Nephron progenitor cell (in vitro differentiated cells): Measurements from ENCODE around the gene PPP1R3E.

Experiments used
- DNase-seq: peaks from one replicate; pipeline ENCODE4 v3.0.0; 2021
- H3K27ac Mint-ChIP-seq: 2 replicates; pipeline ENCODE4 v1.8.0; 2021; ENCODE audit warnings: mild to moderate bottlenecking, moderate library complexity, mixed read lengths
- H3K27me3 Mint-ChIP-seq: 2 replicates; pipeline ENCODE4 v1.8.0; 2021; ENCODE audit warnings: mild to moderate bottlenecking, low read depth, mixed read lengths; ENCODE audit not compliant: poor library complexity
- H3K36me3 Mint-ChIP-seq: 2 replicates; pipeline ENCODE4 v1.8.0; 2021; ENCODE audit warnings: low read depth, mixed read lengths
- H3K4me1 Mint-ChIP-seq: 2 replicates; pipeline ENCODE4 v1.8.0; 2021; ENCODE audit warnings: mixed read lengths
- H3K4me3 Mint-ChIP-seq: 2 replicates; pipeline ENCODE4 v1.8.0; 2021; ENCODE audit warnings: mild to moderate bottlenecking, moderate library complexity, mixed read lengths
- H3K9me3 Mint-ChIP-seq: 2 replicates; pipeline ENCODE4 v1.8.0; 2021; ENCODE audit warnings: mild to moderate bottlenecking, moderate library complexity, mixed read lengths
- TF ChIP-seq, protein P1 (sequence below): fragments of 200-600 bp; sonication (generic); IDR thresholded peaks from 2 replicates; pipeline ENCODE4 v1.5.0; 2021; ENCODE audit warnings: antibody characterized with exemption

PPP1R3E gene

DNA sequence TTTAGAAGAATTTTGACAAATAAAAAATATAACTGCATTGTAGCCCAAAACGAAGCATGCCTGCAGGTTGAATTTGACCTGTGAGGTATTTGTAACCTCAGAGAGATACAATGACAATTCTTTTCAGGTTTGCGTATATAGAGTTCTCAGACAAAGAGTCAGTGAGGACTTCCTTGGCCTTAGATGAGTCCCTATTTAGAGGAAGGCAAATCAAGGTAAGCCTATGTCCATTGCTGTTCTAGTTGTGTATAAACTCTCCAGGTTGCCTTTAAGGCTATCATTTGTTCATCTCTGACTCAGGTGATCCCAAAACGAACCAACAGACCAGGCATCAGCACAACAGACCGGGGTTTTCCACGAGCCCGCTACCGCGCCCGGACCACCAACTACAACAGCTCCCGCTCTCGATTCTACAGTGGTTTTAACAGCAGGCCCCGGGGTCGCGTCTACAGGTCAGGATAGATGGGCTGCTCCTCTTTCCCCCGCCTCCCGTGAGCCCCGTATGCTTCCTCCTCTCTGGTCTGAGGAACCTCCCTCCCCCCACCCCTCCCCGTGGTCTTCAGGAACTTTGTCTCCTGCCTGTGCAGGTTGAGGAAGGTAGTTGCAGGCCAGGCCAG is 21.3 kb upstream of the PPP1R3E start:
- no peaks in the 10 kb centered on the region for H3K27me3 Mint-ChIP-seq
- H3K4me1 Mint-ChIP-seq: peaks cover 54% of the 10 kb centered on the region
- TF ChIP-seq, protein P1, sequence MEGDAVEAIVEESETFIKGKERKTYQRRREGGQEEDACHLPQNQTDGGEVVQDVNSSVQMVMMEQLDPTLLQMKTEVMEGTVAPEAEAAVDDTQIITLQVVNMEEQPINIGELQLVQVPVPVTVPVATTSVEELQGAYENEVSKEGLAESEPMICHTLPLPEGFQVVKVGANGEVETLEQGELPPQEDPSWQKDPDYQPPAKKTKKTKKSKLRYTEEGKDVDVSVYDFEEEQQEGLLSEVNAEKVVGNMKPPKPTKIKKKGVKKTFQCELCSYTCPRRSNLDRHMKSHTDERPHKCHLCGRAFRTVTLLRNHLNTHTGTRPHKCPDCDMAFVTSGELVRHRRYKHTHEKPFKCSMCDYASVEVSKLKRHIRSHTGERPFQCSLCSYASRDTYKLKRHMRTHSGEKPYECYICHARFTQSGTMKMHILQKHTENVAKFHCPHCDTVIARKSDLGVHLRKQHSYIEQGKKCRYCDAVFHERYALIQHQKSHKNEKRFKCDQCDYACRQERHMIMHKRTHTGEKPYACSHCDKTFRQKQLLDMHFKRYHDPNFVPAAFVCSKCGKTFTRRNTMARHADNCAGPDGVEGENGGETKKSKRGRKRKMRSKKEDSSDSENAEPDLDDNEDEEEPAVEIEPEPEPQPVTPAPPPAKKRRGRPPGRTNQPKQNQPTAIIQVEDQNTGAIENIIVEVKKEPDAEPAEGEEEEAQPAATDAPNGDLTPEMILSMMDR: no peak
- H3K4me3 Mint-ChIP-seq: peak overlapping the region; percentile 52
- peaks cover 53% of the 10 kb centered on the region for H3K36me3 Mint-ChIP-seq
- peak overlapping the region; percentile 79 for H3K27ac Mint-ChIP-seq
- DNase-seq: no peak
- H3K9me3 Mint-ChIP-seq: no peaks in the 10 kb centered on the region

DNA sequence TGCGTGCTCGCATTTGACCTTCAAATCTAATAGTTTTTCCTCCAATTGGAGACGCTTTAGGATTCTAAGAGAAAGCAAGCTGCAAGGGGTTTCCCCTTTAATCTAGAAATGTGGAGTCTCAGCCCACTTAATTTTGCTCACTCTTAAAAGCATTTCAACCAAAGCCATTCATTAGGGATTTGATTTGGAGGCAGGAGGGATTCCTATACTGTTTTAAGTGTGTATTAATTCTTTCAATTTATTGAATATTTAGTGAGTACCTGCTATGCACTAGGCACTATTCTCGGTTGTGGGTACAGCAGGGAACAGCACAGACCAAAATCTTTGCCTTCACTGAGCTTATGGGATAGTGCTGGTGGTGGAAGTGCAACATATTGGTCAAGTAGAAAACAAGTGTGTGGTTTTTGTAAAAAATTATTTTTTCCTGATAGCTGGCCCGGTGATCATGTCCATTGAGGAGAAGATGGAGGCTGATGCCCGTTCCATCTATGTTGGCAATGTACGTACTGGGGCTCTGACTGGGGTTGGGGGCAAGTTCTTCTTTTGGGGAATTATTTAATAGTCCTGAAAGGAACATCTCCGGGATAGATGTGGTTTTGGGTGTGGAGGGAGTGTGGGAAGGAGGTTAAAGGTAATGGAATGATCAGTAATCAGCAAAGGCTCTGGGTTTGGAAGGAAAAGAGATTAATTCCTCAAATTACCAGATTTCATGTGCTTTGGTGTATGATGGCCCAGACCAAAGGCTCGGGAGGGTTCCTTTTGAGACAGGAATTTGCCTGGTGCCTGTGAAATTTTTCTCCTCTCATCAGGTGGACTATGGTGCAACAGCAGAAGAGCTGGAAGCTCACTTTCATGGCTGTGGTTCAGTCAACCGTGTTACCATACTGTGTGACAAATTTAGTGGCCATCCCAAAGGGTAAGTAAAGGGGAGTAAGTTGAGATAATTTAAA is 20.2 kb upstream of the PPP1R3E start:
- no peaks in the 10 kb centered on the region for H3K9me3 Mint-ChIP-seq

DNA sequence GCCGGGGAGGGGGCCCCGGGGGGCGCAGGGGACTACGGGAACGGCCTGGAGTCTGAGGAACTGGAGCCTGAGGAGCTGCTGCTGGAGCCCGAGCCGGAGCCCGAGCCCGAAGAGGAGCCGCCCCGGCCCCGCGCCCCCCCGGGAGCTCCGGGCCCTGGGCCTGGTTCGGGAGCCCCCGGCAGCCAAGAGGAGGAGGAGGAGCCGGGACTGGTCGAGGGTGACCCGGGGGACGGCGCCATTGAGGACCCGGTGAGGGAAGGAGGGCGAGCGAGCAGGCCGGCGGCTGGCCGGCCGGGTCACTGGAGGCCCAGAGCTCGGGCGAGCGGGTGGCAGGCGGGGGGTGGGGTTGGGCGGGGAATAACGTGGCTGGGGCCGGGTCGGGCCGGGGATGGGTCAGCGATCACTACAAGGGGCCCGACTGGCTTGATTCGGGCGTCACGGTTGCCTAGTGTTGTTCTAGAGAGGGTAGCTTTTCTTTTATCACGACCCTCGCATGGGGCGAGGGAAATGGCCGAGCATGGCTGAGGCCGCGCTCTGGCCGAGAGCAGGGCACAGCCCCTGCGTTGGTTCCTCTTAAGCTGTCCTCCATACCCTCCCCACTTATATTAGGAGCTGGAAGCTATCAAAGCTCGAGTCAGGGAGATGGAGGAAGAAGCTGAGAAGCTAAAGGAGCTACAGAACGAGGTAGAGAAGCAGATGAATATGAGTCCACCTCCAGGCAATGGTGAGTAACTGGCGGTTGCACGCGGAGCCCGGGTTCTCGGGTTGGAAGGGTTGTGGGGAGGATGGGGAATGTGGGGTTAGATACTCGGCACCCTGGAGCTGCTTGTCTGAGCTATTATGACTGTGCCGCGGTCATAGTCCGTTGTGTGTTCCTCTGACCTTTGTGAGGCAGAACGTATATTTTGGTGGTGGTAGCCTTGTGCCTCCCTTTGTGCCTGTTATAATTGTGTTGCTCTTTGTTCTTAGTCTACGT is 19.2 kb upstream of the PPP1R3E start:
- peak; percentile 60 for DNase-seq
- TF ChIP-seq, protein P1: no peak
- H3K27ac Mint-ChIP-seq: peak overlapping the region; percentile 97
- H3K4me1 Mint-ChIP-seq: peaks cover 54% of the 10 kb centered on the region
- no peaks in the 10 kb centered on the region for H3K27me3 Mint-ChIP-seq
- H3K36me3 Mint-ChIP-seq: peaks cover 56% of the 10 kb centered on the region
- H3K9me3 Mint-ChIP-seq: no peaks in the 10 kb centered on the region
- peak overlapping the region; percentile 90 for H3K4me3 Mint-ChIP-seq

More for the DNA sequence above, 20.2 kb upstream of the PPP1R3E start:
- Mint-ChIP-seq H3K27ac (peak overlapping the region; percentile 97), H3K36me3 (peaks cover 53% of the 10 kb centered on the region), H3K27me3 (no peaks in the 10 kb centered on the region), H3K4me1 (peaks cover 54% of the 10 kb centered on the region), H3K4me3 (peak overlapping the region; percentile 90)
- TF ChIP-seq, protein P1: no peak
- DNase-seq: no peak

DNA sequence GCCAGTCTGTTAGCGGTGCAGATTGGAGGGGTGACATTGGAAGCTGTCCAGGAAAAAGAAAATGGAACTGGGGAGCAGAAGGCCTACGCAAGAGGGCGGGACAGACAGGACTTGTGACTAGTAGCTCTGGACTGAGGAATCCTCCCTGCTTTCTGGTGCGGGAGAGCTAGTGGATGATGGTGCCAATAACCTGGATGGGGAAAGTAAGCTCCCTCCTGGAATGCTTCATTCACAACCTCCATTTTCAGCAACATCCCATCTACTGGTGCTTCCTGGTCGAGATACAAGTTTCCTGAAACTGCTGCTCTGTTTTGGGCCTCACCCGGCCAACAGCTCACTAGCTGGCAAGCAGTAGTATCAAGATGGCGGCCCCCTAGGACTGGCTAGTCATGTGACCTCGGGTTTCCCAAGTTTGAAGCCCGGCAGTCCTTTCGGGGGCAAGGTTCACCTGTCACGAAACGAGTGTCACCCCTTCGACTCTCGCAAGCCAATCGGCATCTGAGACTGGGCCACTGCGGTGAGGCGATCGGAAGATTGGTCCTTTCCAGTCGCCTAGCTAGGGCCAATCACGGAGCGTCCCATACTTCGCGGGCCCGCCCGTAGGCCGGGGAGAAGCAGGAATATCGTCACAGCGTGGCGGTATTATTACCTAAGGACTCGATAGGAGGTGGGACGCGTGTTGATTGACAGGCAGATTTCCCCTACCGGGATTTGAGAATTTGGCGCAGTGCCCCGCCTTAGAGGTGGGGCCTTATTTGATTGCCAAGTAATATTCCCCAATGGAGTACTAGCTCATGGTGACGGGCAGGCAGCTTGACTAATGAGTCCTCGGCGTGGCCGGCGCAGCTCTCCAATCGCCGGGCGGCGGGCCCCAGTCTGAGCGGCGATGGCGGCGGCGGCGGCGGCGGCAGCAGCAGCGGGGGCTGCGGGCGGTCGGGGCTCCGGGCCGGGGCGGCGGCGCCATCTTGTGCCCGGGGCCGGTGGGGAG is 18.2 kb upstream of the PPP1R3E start, which contains the start of gene PABPN1:
Gene PABPN1, plus strand, starts transcription at position 874 of the 988 bp plus-strand sequence. Its CDS starts 13 bp downstream, at position 887.
- H3K36me3 Mint-ChIP-seq: peaks cover 57% of the 10 kb centered on the region
- H3K27ac Mint-ChIP-seq: peak within 1 kb of the TSS; percentile 99
- H3K4me3 Mint-ChIP-seq: peak within 1 kb of the TSS; percentile 90

More for the DNA sequence above, 18.2 kb upstream of the PPP1R3E start, which contains the start of gene PABPN1:
- TF ChIP-seq, protein P1: no peak
- H3K4me1 Mint-ChIP-seq: peaks cover 49% of the 10 kb centered on the region
- H3K9me3 Mint-ChIP-seq: no peaks in the 10 kb centered on the region
- no peaks in the 10 kb centered on the region for H3K27me3 Mint-ChIP-seq
- peak; percentile 96 for DNase-seq
